ENCODE data around the gene CYP11A1.

Gene CYP11A1

DNA sequence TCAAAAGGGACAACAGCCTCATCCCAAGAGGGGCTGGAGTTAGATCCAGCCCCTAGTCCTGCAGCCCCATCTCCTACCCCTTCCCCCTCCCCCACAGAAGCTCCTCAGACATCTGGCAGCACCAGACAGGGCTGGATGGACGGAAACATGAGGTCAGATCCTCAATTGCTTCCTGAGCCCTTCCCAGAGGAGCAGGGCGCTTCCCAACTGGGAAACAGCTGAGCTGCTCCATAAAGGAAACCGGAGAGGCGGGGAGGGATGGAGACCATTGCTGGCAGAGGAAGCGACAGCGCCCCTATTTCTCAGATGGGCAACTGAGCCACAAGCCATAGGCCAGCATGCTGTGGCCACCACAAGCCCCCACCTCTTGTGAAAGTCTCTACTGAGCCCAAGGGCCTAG lies 18.3 kb upstream of the CYP11A1 start:
- TF ChIP-seq, protein P1, sequence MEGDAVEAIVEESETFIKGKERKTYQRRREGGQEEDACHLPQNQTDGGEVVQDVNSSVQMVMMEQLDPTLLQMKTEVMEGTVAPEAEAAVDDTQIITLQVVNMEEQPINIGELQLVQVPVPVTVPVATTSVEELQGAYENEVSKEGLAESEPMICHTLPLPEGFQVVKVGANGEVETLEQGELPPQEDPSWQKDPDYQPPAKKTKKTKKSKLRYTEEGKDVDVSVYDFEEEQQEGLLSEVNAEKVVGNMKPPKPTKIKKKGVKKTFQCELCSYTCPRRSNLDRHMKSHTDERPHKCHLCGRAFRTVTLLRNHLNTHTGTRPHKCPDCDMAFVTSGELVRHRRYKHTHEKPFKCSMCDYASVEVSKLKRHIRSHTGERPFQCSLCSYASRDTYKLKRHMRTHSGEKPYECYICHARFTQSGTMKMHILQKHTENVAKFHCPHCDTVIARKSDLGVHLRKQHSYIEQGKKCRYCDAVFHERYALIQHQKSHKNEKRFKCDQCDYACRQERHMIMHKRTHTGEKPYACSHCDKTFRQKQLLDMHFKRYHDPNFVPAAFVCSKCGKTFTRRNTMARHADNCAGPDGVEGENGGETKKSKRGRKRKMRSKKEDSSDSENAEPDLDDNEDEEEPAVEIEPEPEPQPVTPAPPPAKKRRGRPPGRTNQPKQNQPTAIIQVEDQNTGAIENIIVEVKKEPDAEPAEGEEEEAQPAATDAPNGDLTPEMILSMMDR (conservative IDR thresholded peaks at IDR 0.05; ENCODE audit: low read depth) = no peak
- DNase-seq (ENCODE audit: low spot score) = no peak
- POLR2A ChIA-PET (ENCODE audit: low non-redundant PET) = no interaction called here
- CTCF ChIA-PET = interaction anchor here (0.7 to 2.3 kb wide), 4 partner anchors 11 to 385 kb away, joined by 3 to 11 read pairs (median 4); no protein-coding TSS in a partner anchor
- peak overlapping the region; percentile 88 for H3K27ac ChIP-seq

- DNase-seq (ENCODE audit: low spot score) = peak; percentile 84
- TF ChIP-seq, protein P1 (conservative IDR thresholded peaks at IDR 0.05; ENCODE audit: low read depth) = no peak
- CTCF ChIA-PET = interaction anchor here (0.7 to 2.3 kb wide), 5 partner anchors 11 to 247 kb away, joined by 3 to 11 read pairs (median 6); no protein-coding TSS in a partner anchor
- POLR2A ChIA-PET (ENCODE audit: low non-redundant PET) = interaction anchor here (0.5 kb wide), 1 partner anchor 202 kb away, joined by 4 read pairs; no protein-coding TSS in a partner anchor
- H3K27ac ChIP-seq = peak overlapping the region; percentile 88
Observed at GRCh38 chr15:74384881-74385643, 17.6 kb upstream of the CYP11A1 start.

GRCh38 chr15:74384566-74384880 lies 17.1 kb upstream of the CYP11A1 start:
- TF ChIP-seq, protein P1 (conservative IDR thresholded peaks at IDR 0.05; ENCODE audit: low read depth) = no peak
- CTCF ChIA-PET = interaction anchor here (1.2 to 1.7 kb wide), 3 partner anchors 54 to 247 kb away, joined by 3 to 7 read pairs (median 4); no protein-coding TSS in a partner anchor
- POLR2A ChIA-PET (ENCODE audit: low non-redundant PET) = interaction anchor here (0.5 kb wide), 1 partner anchor 203 kb away, joined by 4 read pairs; no protein-coding TSS in a partner anchor
- no peak for DNase-seq (ENCODE audit: low spot score)
- H3K27ac ChIP-seq = peak overlapping the region; percentile 88

- TF ChIP-seq, protein P1 (conservative IDR thresholded peaks at IDR 0.05; ENCODE audit: low read depth) = no peak
- peak overlapping the region; percentile 88 for H3K27ac ChIP-seq
- POLR2A ChIA-PET (ENCODE audit: low non-redundant PET) = no interaction called here
- CTCF ChIA-PET = interaction anchor here (1.6 to 1.9 kb wide), 4 partner anchors 9 to 65 kb away, joined by 6 to 9 read pairs (median 7); no protein-coding TSS in a partner anchor
- DNase-seq (ENCODE audit: low spot score) = peak; percentile 96
Observed at GRCh38 chr15:74383695-74384565, 16.5 kb upstream of the CYP11A1 start.

DNA sequence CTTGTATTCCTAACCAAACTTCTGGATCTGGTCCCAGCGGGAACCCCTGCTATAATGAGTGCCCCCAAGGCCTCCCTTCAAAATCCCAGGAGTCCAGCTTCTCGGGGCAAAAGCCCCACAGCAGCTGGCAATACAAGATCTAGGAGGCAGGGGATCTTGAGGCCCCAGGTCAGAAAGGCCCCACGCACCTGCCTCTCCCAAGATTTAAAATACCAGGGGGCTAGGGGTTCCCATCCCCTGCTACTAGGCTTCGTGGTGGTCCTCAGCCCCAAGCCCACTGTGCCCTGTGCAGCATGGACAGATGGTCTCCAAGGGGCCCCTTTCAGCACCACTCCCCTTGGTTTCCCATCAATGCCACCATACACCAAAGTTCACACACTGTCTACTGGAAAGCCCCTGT lies 15.8 kb upstream of the CYP11A1 start:
- TF ChIP-seq, protein P1 (conservative IDR thresholded peaks at IDR 0.05; ENCODE audit: low read depth) = no peak
- CTCF ChIA-PET = interaction anchor here (0.9 to 1.9 kb wide), 6 partner anchors 9 to 66 kb away, joined by 3 to 20 read pairs (median 7); no protein-coding TSS in a partner anchor
- no peak for DNase-seq (ENCODE audit: low spot score)
- POLR2A ChIA-PET (ENCODE audit: low non-redundant PET) = no interaction called here
- H3K27ac ChIP-seq = peak overlapping the region; percentile 88

Measured in RWPE1 (cell line).